ENCODE measurements around the gene SLC17A2.

GRCh38 chr6:25896252-25896651 lies 34.2 kb downstream of the SLC17A2 start:
- no peak for TF ChIP-seq POLR2A (IDR thresholded peaks at IDR 0.05)
- no peak for TF ChIP-seq CTCF (IDR thresholded peaks at IDR 0.05)
